NCI-H524 (cell line): Measurements from ENCODE around the gene SH3BGR.
A peak's percentile ranks its signal among the peaks of the same experiment; 100 is the strongest.
"Not testable (repeated sequence)": the region's sequence is repeated elsewhere in the genome, so short reads cannot be mapped to it uniquely, and the experiment has no call there.

Experiments
- DNase-seq, 2 experiments: peaks; one replicate each; lab custom pipeline; 2025; lab: John Stamatoyannopoulos, UW

The SH3BGR gene

DNA sequence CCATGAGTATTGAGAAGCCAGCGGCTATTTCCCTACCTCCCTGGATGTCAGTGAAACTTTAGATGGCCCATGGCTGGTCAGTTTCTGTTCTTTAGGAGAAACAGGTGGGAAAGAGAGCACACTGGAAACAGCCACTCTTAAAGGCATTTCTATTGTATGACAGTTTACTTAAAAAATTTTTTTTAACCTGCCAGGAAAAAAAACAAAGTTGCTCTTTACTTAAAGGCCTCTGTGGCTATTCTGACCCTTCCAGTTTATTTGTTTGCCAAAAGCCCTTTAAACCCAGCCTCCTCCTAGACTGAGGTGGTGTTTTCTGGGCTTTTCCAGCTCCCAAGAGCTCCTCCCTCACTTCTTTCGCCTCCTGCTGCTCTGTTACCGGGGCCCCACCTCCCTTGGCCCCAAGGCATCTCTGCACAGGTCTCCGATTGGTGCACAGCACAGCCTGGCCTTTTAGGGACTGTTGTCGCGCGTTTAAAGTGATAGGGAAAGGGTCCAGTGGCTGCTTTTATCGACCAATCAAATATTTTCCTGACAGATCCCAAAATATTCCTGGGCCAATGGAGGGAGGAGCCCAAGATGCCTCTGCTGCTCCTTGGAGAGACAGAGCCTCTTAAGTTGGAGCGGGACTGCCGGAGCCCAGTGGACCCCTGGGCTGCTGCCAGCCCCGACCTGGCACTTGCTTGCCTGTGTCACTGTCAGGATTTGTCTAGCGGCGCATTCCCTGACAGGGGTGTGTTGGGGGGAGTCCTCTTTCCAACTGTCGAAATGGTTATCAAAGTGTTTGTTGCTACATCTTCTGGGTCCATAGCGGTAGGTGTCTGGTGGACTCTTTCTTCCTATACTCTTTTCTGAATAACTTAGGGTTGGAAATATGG lies at the start of gene SH3BGR:
Gene SH3BGR (plus strand): TSS at position 639 of the 875 bp plus-strand sequence. CDS start 127 bp downstream, at position 766.
- no peak for DNase-seq

GRCh38 chr21:39406065-39406464 lies 45.7 kb upstream of the SH3BGR start:
- DNase-seq: no peak

DNA sequence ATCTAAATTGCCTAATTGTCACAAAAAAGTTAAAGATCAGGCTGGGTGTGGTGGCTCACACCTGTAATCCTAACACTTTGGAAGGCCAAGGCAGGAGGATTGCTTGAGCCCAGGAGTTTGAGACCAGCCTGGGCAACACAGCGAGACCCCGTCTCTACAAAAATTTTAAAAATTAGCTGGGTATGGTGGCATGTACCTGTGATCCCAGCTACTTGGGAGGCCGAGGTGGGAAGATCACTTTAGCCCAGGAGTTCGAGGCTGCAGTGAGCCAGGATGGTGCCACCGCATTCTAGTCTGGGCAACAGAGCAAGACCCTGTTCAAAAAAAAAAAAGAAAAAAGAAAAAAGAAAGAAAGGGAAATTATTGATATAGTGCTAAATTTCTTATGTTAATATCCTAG lies 32.6 kb upstream of the SH3BGR start:
- DNase-seq: not testable (repeated sequence)

- no peak for DNase-seq
Measured at GRCh38 chr21:39422527-39423241, 29.1 kb upstream of the SH3BGR start.

GRCh38 chr21:39429445-39429844 lies 22.3 kb upstream of the SH3BGR start:
- no peak for DNase-seq

GRCh38 chr21:39430016-39430415 lies 21.8 kb upstream of the SH3BGR start:
- DNase-seq: no peak

GRCh38 chr21:39430457-39430856 lies 21.3 kb upstream of the SH3BGR start:
- DNase-seq: no peak

DNA sequence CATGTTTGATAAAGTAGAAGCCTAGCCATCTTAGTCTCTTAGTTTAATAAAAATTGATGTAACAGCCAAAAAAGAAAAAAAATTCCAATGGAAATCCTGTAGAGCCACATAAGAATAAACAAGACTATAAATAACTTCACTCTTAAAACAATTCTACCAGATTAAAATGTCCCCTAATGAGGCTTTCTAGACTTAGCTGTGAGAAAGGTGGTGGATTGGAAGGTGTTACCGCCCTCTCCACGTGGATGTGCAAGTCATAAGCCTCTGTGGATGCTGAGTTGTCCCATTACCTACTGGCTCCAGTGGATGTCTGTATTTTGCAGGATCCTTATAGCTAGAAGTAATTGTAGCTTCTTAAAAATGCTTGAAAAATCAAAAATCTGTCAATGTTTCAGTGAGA lies 20.8 kb upstream of the SH3BGR start:
- no peak for DNase-seq

GRCh38 chr21:39434950-39435349 lies 16.8 kb upstream of the SH3BGR start:
- DNase-seq: no peak

- DNase-seq: no peak
Measured at GRCh38 chr21:39439232-39439631, 12.5 kb upstream of the SH3BGR start.

DNA sequence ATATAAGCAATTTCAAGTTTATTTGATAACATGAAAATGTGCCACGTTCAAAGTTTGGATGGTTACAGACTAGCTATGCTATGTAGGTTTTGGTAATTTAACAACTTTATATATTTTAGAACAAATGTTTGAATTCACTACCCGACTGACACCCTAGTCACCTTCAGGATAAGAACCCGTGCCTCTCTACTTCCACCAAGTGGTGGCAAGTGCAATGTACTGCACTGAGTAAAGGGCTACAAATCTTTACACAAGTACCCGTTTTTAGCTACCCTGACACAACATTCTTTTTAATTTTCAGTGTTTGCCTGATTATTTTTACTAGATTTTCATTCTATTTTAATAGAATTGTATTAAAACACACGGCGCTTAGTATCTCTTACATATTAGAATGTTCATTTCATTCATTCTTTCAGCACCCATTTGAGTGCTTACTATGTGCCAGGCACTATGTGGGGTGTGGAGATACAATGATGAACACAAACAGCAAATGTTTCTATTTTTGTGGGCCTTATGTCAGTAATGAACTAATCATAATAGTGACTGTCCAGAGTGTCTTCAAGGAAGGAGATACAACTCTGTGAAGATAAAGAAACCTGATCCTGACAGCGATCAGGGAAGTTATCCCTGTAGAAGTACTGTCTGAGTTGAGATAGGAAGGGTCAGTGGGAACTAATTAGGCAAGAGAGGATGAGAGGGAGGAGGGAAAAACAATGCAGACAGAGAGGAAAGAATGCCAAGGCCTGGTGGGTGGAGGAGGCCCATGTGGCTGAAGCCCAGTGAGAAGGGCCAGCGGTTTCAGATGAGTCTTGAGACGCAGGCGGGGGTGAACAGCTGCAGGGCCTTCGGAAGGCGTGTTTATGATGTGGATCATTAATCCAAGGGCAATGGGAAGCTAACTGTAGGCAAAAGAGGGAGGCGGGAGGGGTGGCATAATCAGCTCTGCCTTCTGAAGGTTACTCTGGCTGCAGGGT lies 10.0 kb upstream of the SH3BGR start:
- peak; percentile 23 to 56 for DNase-seq

GRCh38 chr21:39444421-39445180 lies 7.2 kb upstream of the SH3BGR start:
- DNase-seq: peak; percentile 28 to 58

- DNase-seq: peak; percentile 80 to 91
Measured at GRCh38 chr21:39445321-39446269, 6.2 kb upstream of the SH3BGR start, which contains the start of gene LCA5L. Gene LCA5L (minus strand): TSS chr21:39445778. CDS start chr21:39428493, 17,285 bp downstream.

DNA sequence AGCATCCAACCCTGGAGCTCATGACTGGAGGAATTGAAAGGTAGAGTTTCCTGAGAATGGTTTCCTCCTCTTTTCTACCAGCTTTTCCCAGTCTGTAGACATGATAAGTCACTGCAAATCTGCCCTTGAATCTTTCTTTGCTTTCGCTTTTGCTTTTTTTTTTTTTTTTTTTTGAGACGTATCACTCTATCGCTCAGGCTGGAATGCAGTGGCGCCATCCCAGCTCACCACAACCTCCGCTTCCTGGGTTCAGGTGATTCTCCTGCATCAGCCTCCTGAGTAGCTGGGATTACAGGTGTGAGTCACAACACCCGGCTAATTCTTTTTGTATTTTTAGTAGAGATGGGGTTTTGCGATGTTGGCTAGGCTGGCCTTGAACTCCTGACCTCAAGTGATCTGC lies 4.5 kb upstream of the SH3BGR start:
- no peak for DNase-seq

DNA sequence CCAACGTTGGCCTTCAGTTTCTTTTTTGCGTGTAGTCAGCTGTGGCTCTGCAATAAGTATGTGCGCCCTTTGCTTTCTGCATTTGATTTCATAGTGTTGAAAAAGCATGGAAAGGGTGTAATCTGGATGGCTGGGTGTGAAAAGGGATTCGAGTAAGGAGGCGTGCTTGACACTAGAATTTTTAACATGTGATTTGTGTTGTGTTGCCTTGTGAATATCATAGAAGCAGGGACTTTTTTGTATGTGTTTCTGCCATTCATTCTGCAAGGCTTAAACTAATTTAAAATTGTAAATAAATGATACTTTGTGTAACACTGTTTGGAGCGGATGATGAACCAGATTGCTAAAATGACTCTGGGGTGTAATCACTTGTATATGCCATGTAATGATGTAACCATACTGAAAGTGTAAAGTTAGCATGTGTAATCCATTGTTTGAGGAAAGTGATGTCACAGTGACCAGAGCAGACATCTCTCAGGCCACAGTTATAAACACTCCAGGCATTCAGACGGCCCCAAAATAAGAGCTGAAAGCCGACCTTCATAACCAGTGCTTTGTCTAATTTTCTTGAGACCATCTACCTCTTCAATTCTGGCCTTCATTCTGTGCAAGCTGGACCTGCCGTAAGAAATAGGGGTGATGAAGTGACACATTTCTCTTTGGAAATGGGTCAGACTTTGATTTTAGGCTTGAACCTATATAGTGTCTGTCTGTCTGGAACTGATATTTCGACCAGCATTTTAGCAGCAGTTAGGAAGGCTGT lies 618 bp downstream of the SH3BGR start:
- no peak for DNase-seq

DNA sequence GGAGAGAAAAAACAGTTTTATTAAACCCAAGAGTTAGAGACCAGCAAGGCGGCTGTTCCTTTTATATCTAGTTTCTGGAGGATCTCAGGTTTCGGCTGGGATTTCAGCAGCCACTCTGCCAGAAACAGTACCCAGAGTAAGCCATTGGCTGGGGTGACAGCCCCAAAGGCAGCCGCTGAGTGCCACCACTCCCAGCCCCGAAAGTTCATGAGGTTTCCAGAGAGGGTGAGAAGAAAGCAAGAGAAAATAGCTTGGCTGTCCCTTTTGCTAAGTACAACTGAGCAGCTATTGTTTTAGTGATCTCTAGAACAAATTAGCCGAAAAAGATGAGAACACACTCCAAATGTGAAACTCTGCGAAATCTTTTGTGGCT lies 1.2 kb downstream of the SH3BGR start:
- DNase-seq: no peak

GRCh38 chr21:39453571-39454179 lies 1.9 kb downstream of the SH3BGR start:
- no peak for DNase-seq

GRCh38 chr21:39454949-39455668 lies 3.3 kb downstream of the SH3BGR start:
- DNase-seq: no peak
